K562 (cell line): ENCODE data around the gene HSPA1L. TPM values are rescaled to one million over a fixed set of nuclear protein-coding genes. Genes with fewer than 3 reads are reported as not detected.

Experiments used
- HNRNPK ChIP-seq: fragments of 200-400 bp; formaldehyde crosslinking; IDR thresholded peaks from one replicate; pipeline ENCODE4 v1.6.1; 2018; ENCODE audit warnings: mild to moderate bottlenecking, low read depth, low read length; ENCODE audit not compliant: poor library complexity, severe bottlenecking
- RBM17 ChIP-seq: fragments of 200-400 bp; formaldehyde crosslinking; IDR thresholded peaks from 2 replicates; pipeline ENCODE4 v1.6.1; 2017; ENCODE audit warnings: low read depth, mild to moderate bottlenecking, low read length, borderline replicate concordance
- TCF7L2 ChIP-seq: fragments of 150-350 bp; IDR thresholded peaks from 2 replicates; pipeline ENCODE4 v1.6.1; 2016; ENCODE audit warnings: low read depth, mild to moderate bottlenecking, low read length, moderate library complexity
- TGIF2 ChIP-seq: sonication (generic); formaldehyde crosslinking; IDR thresholded peaks from 2 replicates; pipeline ENCODE4 v1.8.1; 2022; ENCODE audit warnings: mild to moderate bottlenecking, missing genetic modification reagents, moderate library complexity
- ZNF124 ChIP-seq: sonication (generic); formaldehyde crosslinking; IDR thresholded peaks from 2 replicates; pipeline ENCODE4 v1.8.1; 2022; ENCODE audit warnings: missing genetic modification reagents
- polyA plus RNA-seq, 8 experiments: library from polyadenylated mRNA; depleted of rRNA in 4 of 8; stranded (reverse) in 5 of 8; unstranded in 3 of 8; fragments of >200 nt; fragmentation: Nextera tagmentation in 2 of 8; fragmentation: Illumina TruSeq in 1 of 8; extraction: Ambion mirVana in 2 of 8; extraction: Trizol in 1 of 8; gene quantifications; 2 replicates each; pipeline versions ENCODE4 v1.2.1 to v1.2.3, GENCODE V29; 2011 to 2014; ENCODE audit warnings: inconsistent platforms in 1 of 8, missing spikeins in 1 of 8
- total RNA-seq, 7 experiments: library from RNA; depleted of rRNA in 6 of 7; stranded (reverse); fragments of >200 nt in 6 of 7; fragmentation: Illumina TruSeq in 2 of 7; extraction: Trizol in 2 of 7; gene quantifications; 2 replicates each; pipeline versions ENCODE4 v1.2.1 to v1.2.3, GENCODE V29; 2011 to 2021; ENCODE audit warnings: low replicate concordance in 1 of 7
- TF ChIP-seq, protein P1 (sequence below), 2 experiments: fragments of 450-650 bp; IDR thresholded peaks; 2 replicates each; pipeline ENCODE4 v1.6.1; 2016; ENCODE audit warnings: mild to moderate bottlenecking in 2 of 2, borderline replicate concordance in 1 of 2, low read depth in 1 of 2, moderate library complexity in 1 of 2
- TF ChIP-seq, protein P2 (sequence below): sonication (generic); formaldehyde crosslinking; IDR thresholded peaks from 2 replicates; pipeline ENCODE4 v1.9.0; 2022; ENCODE audit warnings: mild to moderate bottlenecking, missing genetic modification reagents
- TF ChIP-seq, protein P3 (sequence below): sonication (generic); IDR thresholded peaks from 2 replicates; pipeline ENCODE4 v1.6.1; 2016
- TF ChIP-seq, protein P4 (sequence below): fragments of 450-650 bp; IDR thresholded peaks from 2 replicates; pipeline ENCODE4 v1.6.1; 2016; ENCODE audit warnings: low read depth, mild to moderate bottlenecking, moderate library complexity
- TF ChIP-seq, protein P5 (sequence below): fragments of 150-350 bp; IDR thresholded peaks from 2 replicates; pipeline ENCODE4 v1.6.1; 2014; ENCODE audit warnings: low read depth, mild to moderate bottlenecking, low read length, borderline replicate concordance

Gene HSPA1L
- total and polyA plus RNA-seq, 9 of the 15 experiments (the other 6 are each of a cell fraction or from before 2014, with no cell fraction given) = 0.14 to 2.1 (median 1.3) TPM

DNA sequence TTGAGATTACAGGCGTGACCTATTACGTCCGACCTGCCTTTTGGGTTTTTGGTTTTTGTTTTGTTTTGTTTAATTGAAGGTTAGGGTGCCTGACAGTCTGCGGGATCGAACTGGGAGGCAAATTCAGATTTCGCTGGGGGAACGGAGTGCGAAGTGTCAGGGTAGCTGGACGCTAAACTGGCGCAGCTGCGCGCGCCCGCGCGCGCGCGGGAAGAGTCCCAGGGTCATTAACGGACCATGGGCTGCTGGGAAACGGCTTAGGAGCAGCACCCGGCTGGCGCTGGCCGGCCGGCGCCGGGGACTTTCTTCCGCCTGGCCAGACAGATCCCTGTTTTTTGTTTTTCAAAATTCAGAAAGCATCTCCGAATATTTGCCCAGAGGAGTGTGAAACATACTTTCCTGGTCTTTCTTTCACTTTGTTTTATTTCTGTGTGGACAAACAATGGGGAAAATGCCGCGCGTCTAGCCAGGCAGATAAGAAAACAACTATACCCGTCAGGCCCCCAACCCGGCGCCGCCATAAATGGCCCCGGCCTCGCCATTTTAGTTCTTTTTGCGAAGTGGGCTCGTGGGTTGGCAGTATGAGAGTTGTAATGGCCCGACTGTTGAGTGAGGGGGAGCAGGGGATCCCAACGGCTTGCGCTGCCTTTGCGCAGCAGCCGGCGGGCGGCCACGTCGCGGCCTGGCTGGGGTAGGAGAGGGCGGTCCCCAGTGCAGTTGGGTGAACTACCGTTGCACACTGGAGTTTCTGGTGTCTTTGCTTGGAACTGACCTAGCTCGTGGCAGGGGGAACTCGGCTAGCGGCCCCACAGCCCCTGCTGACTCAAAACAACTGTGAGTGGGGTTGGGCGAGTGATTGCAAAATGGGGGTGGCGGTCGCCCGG lies 19.5 kb upstream of the HSPA1L start (continued):
- TF ChIP-seq, protein P1, sequence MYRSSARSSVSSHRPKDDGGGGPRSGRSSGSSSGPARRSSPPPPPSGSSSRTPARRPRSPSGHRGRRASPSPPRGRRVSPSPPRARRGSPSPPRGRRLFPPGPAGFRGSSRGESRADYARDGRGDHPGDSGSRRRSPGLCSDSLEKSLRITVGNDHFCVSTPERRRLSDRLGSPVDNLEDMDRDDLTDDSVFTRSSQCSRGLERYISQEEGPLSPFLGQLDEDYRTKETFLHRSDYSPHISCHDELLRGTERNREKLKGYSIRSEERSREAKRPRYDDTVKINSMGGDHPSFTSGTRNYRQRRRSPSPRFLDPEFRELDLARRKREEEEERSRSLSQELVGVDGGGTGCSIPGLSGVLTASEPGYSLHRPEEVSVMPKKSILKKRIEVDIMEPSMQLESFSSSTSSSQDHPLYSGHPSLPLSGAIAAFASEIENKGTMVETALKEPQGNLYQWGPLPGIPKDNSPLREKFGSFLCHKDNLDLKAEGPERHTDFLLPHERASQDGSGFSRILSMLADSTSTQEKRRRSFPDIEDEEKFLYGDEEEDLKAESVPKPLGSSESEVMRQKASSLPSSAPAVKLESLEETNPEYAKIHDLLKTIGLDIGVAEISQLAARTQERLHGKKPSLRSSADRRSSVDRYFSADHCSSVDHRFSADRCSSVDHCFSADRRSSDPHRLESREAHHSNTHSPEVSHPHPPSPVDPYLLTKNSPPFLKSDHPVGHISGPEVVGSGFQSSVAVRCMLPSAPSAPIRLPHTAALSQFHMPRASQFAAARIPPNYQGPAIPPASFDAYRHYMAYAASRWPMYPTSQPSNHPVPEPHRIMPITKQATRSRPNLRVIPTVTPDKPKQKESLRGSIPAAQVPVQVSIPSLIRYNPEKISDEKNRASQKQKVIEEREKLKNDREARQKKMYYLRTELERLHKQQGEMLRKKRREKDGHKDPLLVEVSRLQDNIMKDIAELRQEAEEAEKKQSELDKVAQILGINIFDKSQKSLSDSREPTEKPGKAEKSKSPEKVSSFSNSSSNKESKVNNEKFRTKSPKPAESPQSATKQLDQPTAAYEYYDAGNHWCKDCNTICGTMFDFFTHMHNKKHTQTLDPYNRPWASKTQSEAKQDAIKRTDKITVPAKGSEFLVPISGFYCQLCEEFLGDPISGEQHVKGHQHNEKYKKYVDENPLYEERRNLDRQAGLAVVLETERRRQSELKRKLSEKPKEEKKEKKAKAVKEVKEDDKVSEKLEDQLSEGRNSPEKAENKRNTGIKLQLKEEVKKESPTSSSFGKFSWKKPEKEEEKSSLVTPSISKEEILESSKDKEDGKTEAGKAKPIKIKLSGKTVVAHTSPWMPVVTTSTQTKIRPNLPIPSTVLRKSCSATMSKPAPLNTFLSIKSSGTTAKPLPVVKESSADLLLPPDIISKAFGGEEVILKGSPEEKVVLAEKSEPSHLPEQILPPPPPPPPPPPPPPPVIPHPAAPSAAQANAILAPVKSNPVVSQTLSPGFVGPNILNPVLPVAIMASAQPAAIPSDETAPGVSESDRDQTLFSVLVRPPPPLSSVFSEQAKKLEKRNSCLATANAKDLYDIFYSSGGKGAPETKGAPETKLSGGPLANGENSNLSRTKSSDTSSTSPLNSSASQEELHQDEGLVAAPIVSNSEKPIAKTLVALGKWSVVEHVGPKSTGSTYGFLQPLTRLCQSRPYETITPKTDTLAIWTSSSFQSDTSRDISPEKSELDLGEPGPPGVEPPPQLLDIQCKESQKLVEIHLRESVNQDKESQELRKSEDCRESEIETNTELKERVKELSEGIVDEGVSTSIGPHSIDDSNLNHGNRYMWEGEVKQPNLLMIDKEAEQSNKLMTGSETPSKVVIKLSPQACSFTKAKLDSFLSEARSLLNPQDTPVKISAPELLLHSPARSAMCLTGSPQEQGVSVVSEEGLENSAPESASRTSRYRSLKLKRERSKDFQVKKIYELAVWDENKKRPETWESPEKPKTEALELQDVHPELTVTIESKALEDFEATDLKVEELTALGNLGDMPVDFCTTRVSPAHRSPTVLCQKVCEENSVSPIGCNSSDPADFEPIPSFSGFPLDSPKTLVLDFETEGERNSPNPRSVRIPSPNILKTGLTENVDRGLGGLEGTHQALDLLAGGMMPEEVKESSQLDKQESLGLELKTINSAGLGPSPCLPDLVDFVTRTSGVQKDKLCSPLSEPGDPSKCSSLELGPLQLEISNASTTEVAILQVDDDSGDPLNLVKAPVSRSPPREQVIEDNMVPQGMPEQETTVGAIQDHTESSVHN (IDR thresholded peaks at IDR 0.05; ENCODE audit: borderline replicate concordance in 1 of 2, low read depth in 1 of 2) = peak in 1 of 2 experiments; percentile 61; a peak in 1 of 4 replicates
- TF ChIP-seq, protein P2, sequence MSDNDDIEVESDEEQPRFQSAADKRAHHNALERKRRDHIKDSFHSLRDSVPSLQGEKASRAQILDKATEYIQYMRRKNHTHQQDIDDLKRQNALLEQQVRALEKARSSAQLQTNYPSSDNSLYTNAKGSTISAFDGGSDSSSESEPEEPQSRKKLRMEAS (CRISPR knock-in tag) = peak; percentile 66
- TF ChIP-seq, protein P3, sequence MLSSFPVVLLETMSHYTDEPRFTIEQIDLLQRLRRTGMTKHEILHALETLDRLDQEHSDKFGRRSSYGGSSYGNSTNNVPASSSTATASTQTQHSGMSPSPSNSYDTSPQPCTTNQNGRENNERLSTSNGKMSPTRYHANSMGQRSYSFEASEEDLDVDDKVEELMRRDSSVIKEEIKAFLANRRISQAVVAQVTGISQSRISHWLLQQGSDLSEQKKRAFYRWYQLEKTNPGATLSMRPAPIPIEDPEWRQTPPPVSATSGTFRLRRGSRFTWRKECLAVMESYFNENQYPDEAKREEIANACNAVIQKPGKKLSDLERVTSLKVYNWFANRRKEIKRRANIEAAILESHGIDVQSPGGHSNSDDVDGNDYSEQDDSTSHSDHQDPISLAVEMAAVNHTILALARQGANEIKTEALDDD = no peak
- TF ChIP-seq ZNF124 (CRISPR knock-in tag) (no peak), TGIF2 (peak; percentile 93), HNRNPK (peak; percentile 26), TCF7L2 (no peak; the same call in 1 of the 2 replicates), RBM17 (no peak)
- TF ChIP-seq, protein P4, sequence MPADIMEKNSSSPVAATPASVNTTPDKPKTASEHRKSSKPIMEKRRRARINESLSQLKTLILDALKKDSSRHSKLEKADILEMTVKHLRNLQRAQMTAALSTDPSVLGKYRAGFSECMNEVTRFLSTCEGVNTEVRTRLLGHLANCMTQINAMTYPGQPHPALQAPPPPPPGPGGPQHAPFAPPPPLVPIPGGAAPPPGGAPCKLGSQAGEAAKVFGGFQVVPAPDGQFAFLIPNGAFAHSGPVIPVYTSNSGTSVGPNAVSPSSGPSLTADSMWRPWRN = peak; percentile 58
- TF ChIP-seq, protein P5, sequence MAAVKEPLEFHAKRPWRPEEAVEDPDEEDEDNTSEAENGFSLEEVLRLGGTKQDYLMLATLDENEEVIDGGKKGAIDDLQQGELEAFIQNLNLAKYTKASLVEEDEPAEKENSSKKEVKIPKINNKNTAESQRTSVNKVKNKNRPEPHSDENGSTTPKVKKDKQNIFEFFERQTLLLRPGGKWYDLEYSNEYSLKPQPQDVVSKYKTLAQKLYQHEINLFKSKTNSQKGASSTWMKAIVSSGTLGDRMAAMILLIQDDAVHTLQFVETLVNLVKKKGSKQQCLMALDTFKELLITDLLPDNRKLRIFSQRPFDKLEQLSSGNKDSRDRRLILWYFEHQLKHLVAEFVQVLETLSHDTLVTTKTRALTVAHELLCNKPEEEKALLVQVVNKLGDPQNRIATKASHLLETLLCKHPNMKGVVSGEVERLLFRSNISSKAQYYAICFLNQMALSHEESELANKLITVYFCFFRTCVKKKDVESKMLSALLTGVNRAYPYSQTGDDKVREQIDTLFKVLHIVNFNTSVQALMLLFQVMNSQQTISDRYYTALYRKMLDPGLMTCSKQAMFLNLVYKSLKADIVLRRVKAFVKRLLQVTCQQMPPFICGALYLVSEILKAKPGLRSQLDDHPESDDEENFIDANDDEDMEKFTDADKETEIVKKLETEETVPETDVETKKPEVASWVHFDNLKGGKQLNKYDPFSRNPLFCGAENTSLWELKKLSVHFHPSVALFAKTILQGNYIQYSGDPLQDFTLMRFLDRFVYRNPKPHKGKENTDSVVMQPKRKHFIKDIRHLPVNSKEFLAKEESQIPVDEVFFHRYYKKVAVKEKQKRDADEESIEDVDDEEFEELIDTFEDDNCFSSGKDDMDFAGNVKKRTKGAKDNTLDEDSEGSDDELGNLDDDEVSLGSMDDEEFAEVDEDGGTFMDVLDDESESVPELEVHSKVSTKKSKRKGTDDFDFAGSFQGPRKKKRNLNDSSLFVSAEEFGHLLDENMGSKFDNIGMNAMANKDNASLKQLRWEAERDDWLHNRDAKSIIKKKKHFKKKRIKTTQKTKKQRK = 0 out of 2 replicates have a peak, but pooled peaks have one; percentile 11
